Body of pancreas (tissue), 4 donors: ENCODE data around the gene CCL22. TPM values are rescaled to one million over a fixed set of nuclear protein-coding genes. Genes with fewer than 3 reads are reported as not detected.

Source experiments
- ATAC-seq: fragments of 150-250 bp; one replicate; pipeline ENCODE4 v1.9.1; 2016
- DNase-seq, 4 donors: peaks; one replicate each; pipeline ENCODE4 v3.0.0-alpha.2; 2019
- H3K27ac ChIP-seq, 4 donors: fragments of 200-600 bp; sonication (generic); 1 replicate in 3 of 4; 2 replicates in 1 of 4; pipeline versions ENCODE4 v1.5.1 to v1.6.1; 2016 to 2019; ENCODE audit warnings: mild to moderate bottlenecking in 1 of 4, mixed read lengths in 1 of 4, moderate library complexity in 1 of 4
- H3K27me3 ChIP-seq, 2 donors: fragments of 200-600 bp; sonication (generic); one replicate each; pipeline ENCODE4 v1.6.0; 2016; ENCODE audit warnings: mild to moderate bottlenecking in 1 of 2
- H3K36me3 ChIP-seq, 2 donors: fragments of 200-600 bp; sonication (generic); replicated peaks in 1 of 2; 2 replicates each; pipeline ENCODE4 v1.5.1; 2016; ENCODE audit warnings: low read depth in 2 of 2; ENCODE audit not compliant: insufficient read depth in 1 of 2
- H3K4me1 ChIP-seq: fragments of 200-600 bp; sonication (generic); one replicate; pipeline ENCODE4 v1.6.0; 2016
- H3K4me3 ChIP-seq, 2 donors: fragments of 200-600 bp; sonication (generic); 1 replicate in 1 of 2; 2 replicates in 1 of 2; pipeline ENCODE4 v1.5.1; 2016 to 2019
- H3K9me3 ChIP-seq, 3 donors: fragments of 200-600 bp; sonication (generic); 1 replicate in 2 of 3; 2 replicates in 1 of 3; pipeline ENCODE4 v1.5.1; 2016
- CTCF ChIP-seq, 7 experiments: fragments of 450-650 bp in 4 of 7; fragments of 200-600 bp in 3 of 7; sonication (generic) in 3 of 7; IDR thresholded peaks; one replicate each; pipeline ENCODE4 v1.5.1; 2016 to 2019; ENCODE audit warnings: antibody characterized with exemption in 7 of 7
- POLR2A ChIP-seq, 3 donors: fragments of 450-650 bp; IDR thresholded peaks; one replicate each; pipeline ENCODE4 v1.6.1; 2016; ENCODE audit warnings: antibody characterized with exemption in 3 of 3, mild to moderate bottlenecking in 2 of 3
- WGBS, 2 donors: methylation state at CpG; one replicate each; pipeline ENCODE4 v1.1.5; 2017; 5-methylcytosine and 5-hydroxymethylcytosine counted together
- intact Hi-C: fragments of 100-400 bp; cut with DNase I; formaldehyde crosslinking; loops from one replicate; pipeline ENCODE4 v1.15.1; 2023
- total RNA-seq, 2 donors: library from RNA; depleted of rRNA; stranded (reverse); fragments of >200 nt; gene quantifications; one replicate each; pipeline ENCODE4 v1.1.0, GENCODE V29; 2016

CCL22 gene
- total RNA-seq, 2 donors from 2014 or later, result not detected

GRCh38 chr16:57380671-57381462, 22.3 kb downstream of the CCL22 start:
- peak; percentile 36 to 52 (median 42) for DNase-seq
- no peak overlapping the region for H3K27ac ChIP-seq
- H3K27me3 ChIP-seq, result no peaks in the 10 kb centered on the region
- H3K4me3 ChIP-seq, result no peak overlapping the region
- WGBS, 2 donors, result 61 to 64% methylated on average over 6 to 8 of the region's 8 CpGs
- ATAC-seq, result no peak
- intact Hi-C loops, result no loop called here
- H3K9me3 ChIP-seq, result no peaks in the 10 kb centered on the region
- TF ChIP-seq CTCF (IDR thresholded peaks at IDR 0.05), result no peak
- no peak for TF ChIP-seq POLR2A (IDR thresholded peaks at IDR 0.05)
- H3K4me1 ChIP-seq, result no peaks in the 10 kb centered on the region
- H3K36me3 ChIP-seq, result no peaks in the 10 kb centered on the region

- no peaks in the 10 kb centered on the region for H3K9me3 ChIP-seq
- intact Hi-C loops, result no loop called here
- ATAC-seq (no peak), DNase-seq (no peak)
- H3K4me3 ChIP-seq, result no peak overlapping the region
- no peaks in the 10 kb centered on the region for H3K27me3 ChIP-seq
- H3K36me3 ChIP-seq, result no peaks in the 10 kb centered on the region
- no peak for TF ChIP-seq POLR2A (IDR thresholded peaks at IDR 0.05)
- no peak for TF ChIP-seq CTCF (IDR thresholded peaks at IDR 0.05)
- H3K27ac ChIP-seq, result no peak overlapping the region
- H3K4me1 ChIP-seq, result peaks cover 7% of the 10 kb centered on the region
- 86% methylated on average over 24 to 29 of the region's 35 CpGs for WGBS, 2 donors
Observed at GRCh38 chr16:57381791-57382534, 23.4 kb downstream of the CCL22 start.

DNA sequence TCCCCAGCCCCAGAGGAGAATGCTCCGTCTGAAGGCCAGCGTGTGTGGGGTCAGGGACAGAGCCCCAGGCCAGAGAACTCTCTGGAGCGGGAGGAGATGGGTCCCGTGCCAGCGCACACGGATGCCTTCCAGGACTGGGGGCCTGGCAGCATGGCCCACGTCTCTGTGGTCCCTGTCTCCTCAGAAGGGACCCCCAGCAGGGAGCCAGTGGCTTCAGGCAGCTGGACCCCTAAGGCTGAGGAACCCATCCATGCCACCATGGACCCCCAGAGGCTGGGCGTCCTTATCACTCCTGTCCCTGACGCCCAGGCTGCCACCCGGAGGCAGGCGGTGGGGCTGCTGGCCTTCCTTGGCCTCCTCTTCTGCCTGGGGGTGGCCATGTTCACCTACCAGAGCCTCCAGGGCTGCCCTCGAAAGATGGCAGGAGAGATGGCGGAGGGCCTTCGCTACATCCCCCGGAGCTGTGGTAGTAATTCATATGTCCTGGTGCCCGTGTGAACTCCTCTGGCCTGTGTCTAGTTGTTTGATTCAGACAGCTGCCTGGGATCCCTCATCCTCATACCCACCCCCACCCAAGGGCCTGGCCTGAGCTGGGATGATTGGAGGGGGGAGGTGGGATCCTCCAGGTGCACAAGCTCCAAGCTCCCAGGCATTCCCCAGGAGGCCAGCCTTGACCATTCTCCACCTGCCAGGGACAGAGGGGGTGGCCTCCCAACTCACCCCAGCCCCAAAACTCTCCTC, 24.1 kb downstream of the CCL22 start:
- H3K36me3 ChIP-seq, result no peaks in the 10 kb centered on the region
- peaks cover 7% of the 10 kb centered on the region for H3K4me1 ChIP-seq
- ATAC-seq (no peak), DNase-seq (no peak)
- intact Hi-C loops, result no loop called here
- no peak overlapping the region for H3K4me3 ChIP-seq
- no peak for TF ChIP-seq CTCF (IDR thresholded peaks at IDR 0.05)
- TF ChIP-seq POLR2A (IDR thresholded peaks at IDR 0.05), result no peak
- H3K9me3 ChIP-seq, result no peaks in the 10 kb centered on the region
- no peaks in the 10 kb centered on the region for H3K27me3 ChIP-seq
- H3K27ac ChIP-seq, result no peak overlapping the region
- 88 to 94% methylated on average over 6 to 13 of the region's 16 CpGs for WGBS, 2 donors

DNA sequence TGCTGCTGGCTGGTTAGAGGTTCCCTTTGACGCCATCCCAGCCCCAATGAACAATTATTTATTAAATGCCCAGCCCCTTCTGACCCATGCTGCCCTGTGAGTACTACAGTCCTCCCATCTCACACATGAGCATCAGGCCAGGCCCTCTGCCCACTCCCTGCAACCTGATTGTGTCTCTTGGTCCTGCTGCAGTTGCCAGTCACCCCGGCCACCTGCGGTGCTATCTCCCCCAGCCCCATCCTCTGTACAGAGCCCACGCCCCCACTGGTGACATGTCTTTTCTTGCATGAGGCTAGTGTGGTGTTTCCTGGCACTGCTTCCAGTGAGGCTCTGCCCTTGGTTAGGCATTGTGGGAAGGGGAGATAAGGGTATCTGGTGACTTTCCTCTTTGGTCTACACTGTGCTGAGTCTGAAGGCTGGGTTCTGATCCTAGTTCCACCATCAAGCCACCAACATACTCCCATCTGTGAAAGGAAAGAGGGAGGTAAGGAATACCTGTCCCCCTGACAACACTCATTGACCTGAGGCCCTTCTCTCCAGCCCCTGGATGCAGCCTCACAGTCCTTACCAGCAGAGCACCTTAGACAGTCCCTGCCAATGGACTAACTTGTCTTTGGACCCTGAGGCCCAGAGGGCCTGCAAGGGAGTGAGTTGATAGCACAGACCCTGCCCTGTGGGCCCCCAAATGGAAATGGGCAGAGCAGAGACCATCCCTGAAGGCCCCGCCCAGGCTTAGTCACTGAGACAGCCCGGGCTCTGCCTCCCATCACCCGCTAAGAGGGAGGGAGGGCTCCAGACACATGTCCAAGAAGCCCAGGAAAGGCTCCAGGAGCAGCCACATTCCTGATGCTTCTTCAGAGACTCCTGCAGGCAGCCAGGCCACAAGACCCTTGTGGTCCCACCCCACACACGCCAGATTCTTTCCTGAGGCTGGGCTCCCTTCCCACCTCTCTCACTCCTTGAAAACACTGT, 25.0 kb downstream of the CCL22 start:
- no peaks in the 10 kb centered on the region for H3K36me3 ChIP-seq
- intact Hi-C loops, result no loop called here
- ATAC-seq (no peak), DNase-seq (no peak)
- H3K4me3 ChIP-seq, result no peak overlapping the region
- TF ChIP-seq CTCF (IDR thresholded peaks at IDR 0.05), result no peak
- TF ChIP-seq POLR2A (IDR thresholded peaks at IDR 0.05), result no peak
- peaks cover 7% of the 10 kb centered on the region for H3K4me1 ChIP-seq
- no peaks in the 10 kb centered on the region for H3K9me3 ChIP-seq
- H3K27ac ChIP-seq, result no peak overlapping the region
- 77 to 85% methylated on average over 8 of the region's 8 CpGs for WGBS, 2 donors
- no peaks in the 10 kb centered on the region for H3K27me3 ChIP-seq
